ENCODE data around the gene TMCC3.
"Not testable (repeated sequence)": the region's sequence is repeated elsewhere in the genome, so short reads cannot be mapped to it uniquely, and the experiment has no call there.

The TMCC3 gene

GRCh38 chr12:94560431-94561221, 89.7 kb downstream of the TMCC3 start:
- DNase-seq, result no peak

- no peak for DNase-seq
These were observed 91.7 kb downstream of the TMCC3 start for GRCh38 chr12:94558612-94559011.

- DNase-seq, result no peak
These were observed 92.5 kb downstream of the TMCC3 start for GRCh38 chr12:94557746-94558295.

DNA sequence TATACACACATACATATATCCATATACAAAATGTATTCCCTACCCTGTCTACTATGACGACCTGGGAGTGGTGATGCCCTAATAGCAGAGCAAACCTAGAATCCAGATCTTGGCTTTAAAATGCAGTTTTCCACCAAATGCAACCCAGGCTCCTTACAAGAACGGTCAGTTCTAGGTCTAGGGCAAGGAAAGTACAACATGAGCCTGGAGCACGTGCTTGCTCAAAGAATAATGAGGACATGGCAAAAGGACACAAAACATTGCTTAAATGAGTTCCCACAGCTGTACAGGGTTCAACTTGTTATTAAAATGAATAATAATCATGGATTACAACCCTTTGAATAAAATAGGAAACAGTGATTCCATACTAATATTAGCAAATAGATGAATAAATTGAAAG, 94.7 kb downstream of the TMCC3 start:
- no peak for DNase-seq

- DNase-seq, result no peak
These were observed 96.5 kb downstream of the TMCC3 start for GRCh38 chr12:94553875-94554274.

GRCh38 chr12:94553130-94553519, 97.2 kb downstream of the TMCC3 start:
- no peak for DNase-seq

DNA sequence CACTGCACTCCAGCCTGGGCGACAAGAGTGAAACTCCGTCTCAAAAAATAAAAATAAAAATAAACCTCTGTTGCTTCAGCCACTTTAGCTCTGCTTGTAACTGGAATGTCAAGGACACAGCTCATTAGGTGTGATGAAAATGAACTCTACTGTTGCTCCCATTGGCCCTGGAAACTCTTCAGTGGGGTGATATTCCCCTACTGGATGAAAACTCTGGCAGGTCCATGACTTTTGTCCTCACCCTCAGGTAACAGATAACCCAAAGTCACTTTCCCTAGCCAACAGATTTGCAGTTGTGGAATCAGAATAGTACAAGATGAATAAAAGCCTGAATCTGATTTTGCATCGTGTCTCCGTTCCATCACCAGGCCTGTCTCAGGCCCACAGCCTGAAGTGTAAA, 98.5 kb downstream of the TMCC3 start:
- DNase-seq, result no peak

DNA sequence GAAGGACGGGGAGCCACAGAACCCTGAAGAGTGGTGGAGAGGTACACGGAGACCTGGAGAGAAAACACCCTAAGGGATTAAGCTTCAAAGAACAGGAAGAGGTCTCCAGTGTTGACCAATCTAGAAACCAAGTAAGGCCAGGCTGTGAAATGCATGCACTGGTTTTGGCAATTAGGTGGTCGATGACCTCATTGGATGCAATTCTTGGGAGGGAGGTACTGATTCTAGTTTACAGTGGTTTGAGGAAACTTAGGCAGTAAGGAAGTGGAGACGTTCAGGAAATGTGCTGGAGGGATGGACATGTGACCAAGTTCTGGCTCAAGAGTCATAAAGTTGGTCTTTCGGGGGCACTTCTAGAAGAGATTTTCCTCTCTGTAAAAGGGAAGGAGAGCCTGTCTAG, 99.4 kb downstream of the TMCC3 start:
- DNase-seq, result no peak

GRCh38 chr12:94548833-94549232, 101.5 kb downstream of the TMCC3 start:
- not testable (repeated sequence) for DNase-seq

GRCh38 chr12:94545935-94546771, 104.2 kb downstream of the TMCC3 start:
- no peak for DNase-seq

- no peak for DNase-seq
These were observed 106.0 kb downstream of the TMCC3 start for GRCh38 chr12:94544355-94544754.

DNA sequence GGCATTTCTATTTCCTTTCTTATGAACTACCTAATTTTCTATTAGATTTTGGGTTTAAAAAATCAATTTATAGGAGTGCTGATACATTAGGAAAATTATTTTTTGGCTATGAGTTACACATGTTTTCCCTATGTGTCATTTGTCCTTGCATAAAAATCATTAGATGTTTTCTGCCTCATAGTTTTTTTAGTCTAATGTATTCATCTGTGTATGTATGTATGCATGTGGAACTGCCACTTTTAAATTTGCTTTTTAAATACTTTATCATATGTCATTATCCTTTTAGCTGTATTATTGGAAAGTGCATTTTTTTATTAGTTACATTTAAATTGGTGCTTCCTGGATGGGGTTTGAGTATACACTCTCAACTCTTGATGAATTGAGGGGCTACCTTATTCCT, 112.0 kb downstream of the TMCC3 start:
- no peak for DNase-seq

DNA sequence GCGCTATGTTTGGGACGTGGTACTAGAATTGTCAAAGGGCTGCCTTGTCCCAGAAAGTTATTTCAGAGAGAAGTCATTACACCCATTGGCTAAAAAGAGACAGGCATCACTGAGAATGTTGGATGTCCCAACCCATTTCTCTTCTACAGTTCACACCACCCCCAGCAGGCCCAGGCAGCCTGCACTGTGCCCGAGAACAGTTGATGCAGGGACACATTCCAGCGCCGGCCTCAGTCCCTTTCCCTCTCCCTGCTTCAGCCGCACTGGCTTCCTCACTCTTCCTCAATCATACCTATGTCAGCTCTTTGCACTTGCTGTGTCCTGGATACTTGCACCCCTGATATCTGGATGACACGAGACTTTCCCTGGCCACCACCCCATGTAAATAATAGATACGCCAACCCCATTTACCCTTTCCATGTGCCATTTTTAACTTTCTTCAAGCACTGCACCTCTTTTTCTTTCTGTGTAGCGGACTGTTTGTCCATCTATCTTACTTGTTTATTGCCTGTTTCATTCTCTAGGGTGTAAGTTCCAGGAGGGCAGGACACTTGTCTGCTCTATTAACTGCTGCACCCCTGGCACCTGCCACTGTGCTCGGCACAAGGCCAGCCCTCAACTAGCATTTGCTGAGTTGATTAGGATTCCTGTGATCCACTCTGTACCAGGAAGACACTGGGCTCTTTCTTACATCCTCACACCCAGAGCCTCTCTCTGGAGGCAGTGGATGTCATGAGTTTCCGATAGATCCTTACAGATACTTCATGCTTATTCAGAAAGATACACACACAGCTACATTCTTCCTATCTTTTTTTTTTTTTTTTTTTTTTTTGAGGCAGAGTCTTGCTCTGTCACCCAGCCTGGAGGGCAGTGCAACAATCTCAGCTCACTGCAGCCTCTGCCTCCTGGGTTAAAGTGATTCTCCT, 114.1 kb downstream of the TMCC3 start:
- DNase-seq, result no peak

DNA sequence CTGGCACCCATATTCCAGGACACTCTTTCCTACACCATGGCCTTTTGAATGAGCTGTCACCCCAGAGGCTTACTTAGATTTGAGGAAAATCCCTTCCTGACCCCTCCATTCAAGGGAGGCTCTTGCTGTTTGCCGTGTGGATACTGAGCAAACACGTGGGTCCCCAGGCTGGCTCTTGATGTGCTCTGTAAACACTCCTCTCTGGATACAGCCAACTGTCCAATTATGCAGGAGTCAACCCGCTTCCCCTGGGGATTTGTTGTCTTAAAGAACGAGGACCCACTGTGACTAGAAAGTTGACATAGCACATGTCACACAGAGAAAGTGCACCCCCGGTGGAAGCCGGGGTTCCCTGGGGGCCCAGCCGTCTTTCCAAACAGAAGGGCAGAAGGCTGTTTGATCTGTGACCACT, 114.8 kb downstream of the TMCC3 start:
- DNase-seq, result no peak

- no peak for DNase-seq
These were observed 115.4 kb downstream of the TMCC3 start for GRCh38 chr12:94534774-94535509.

GRCh38 chr12:94534278-94534677, 116.1 kb downstream of the TMCC3 start:
- DNase-seq, result no peak

- DNase-seq, result peak; percentile 71
These were observed 117.6 kb downstream of the TMCC3 start for GRCh38 chr12:94532490-94533422.

GRCh38 chr12:94531196-94531720, 119.1 kb downstream of the TMCC3 start:
- no peak for DNase-seq

- no peak for DNase-seq
These were observed 124.4 kb downstream of the TMCC3 start for GRCh38 chr12:94525951-94526350.
